Activated CD8-positive, alpha-beta memory T cell treated with anti-CD3 and anti-CD28 coated beads, Interleukin-2, amount 10 ng/mL, durations not matched to agents 7 days and 5 days (primary cell): ENCODE results near the gene ZNF326. TPM values are rescaled to one million over a fixed set of nuclear protein-coding genes. Genes with fewer than 3 reads are reported as not detected.
"Not testable (repeated sequence)": the region's sequence is repeated elsewhere in the genome, so short reads cannot be mapped to it uniquely, and the experiment has no call there.

Experiments used
- ATAC-seq: fragments of 150-1000 bp; cut with Tn5 transposase; one replicate; pipeline ENCODE4 v1.10.0; 2021; ENCODE audit warnings: moderate library complexity
- CTCF ChIA-PET: fragments of 350-600 bp; sonication (Branson Sonifier 250); formaldehyde crosslinking; loops from one replicate; lab custom pipeline; 2021; ENCODE audit warnings: antibody characterized with exemption; lab: Charles Lee
- DNase-seq: peaks from one replicate; pipeline ENCODE4 v3.0.0-alpha.2; 2020
- H3K27ac Mint-ChIP-seq: one replicate; pipeline ENCODE4 v1.8.0; 2021; ENCODE audit warnings: mild to moderate bottlenecking, mixed read lengths
- H3K27me3 Mint-ChIP-seq: one replicate; pipeline ENCODE4 v1.8.0; 2021; ENCODE audit warnings: mixed read lengths
- H3K36me3 Mint-ChIP-seq: one replicate; pipeline ENCODE4 v1.8.0; 2021; ENCODE audit warnings: mild to moderate bottlenecking, mixed read lengths
- H3K4me1 Mint-ChIP-seq: one replicate; pipeline ENCODE4 v1.8.0; 2021; ENCODE audit warnings: mixed read lengths
- H3K4me3 Mint-ChIP-seq: one replicate; pipeline ENCODE4 v1.8.0; 2021; ENCODE audit warnings: mild to moderate bottlenecking, moderate library complexity, mixed read lengths
- H3K9me3 Mint-ChIP-seq: one replicate; pipeline ENCODE4 v1.8.0; 2022; ENCODE audit warnings: low read depth, mixed read lengths
- total RNA-seq, 2 experiments: library from RNA; stranded (reverse); gene quantifications; one replicate each; pipeline ENCODE4 v1.2.3, GENCODE V29; 2021

Gene ZNF326
- total RNA-seq, 2 experiments from 2014 or later = 16.3 to 19.9 TPM

DNA sequence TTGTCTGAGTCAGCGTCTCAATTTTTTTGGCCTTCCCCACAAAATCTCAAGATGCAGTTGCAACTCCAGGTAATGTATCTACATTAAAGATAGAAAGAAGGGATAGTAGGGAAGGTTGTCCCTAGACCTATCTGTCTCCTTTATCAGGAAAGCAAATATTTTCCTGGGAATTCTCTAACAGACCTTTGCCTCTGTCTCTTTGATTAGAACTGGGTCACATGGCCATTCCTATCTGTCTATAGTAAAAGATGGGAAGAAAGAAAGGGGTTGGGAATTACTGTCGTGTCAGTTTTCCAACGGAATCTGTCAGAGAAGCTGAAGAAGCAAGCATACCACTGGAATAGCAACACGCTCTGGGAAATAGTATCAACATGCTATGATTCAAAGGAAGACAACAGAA lies 48.7 kb downstream of the ZNF326 start:
- DNase-seq = no peak
- H3K27ac Mint-ChIP-seq = no peak overlapping the region

DNA sequence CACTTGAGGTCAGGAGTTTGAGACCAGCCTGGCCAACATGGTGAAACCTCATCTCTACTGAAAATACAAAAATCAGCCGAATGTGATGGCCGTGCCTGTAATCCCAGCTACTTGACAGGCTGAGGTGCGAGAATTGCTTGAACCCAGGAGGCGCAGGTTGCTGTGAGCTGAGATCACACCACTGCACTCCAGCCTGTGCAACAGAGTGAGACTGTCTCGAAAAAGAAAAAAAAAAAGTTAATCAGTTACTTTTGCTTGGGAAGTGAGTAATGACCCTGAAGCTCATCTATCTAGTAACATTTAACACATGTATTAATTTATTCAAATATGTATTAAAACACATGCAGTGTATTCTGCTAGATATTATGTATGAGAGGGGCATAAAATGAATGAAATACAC lies 49.4 kb downstream of the ZNF326 start:
- CTCF ChIA-PET = no interaction called here
- peaks cover 17% of the 10 kb centered on the region for H3K27me3 Mint-ChIP-seq
- no peaks in the 10 kb centered on the region for H3K4me1 Mint-ChIP-seq
- no peak for DNase-seq
- ATAC-seq = no peak
- no peak overlapping the region for H3K27ac Mint-ChIP-seq
- no peak overlapping the region for H3K4me3 Mint-ChIP-seq
- no peaks in the 10 kb centered on the region for H3K9me3 Mint-ChIP-seq
- no peaks in the 10 kb centered on the region for H3K36me3 Mint-ChIP-seq

More for the DNA sequence above, 48.7 kb downstream of the ZNF326 start:
- CTCF ChIA-PET = no interaction called here
- Mint-ChIP-seq H3K4me1 (no peaks in the 10 kb centered on the region), H3K9me3 (no peaks in the 10 kb centered on the region), H3K27me3 (peaks cover 17% of the 10 kb centered on the region), H3K4me3 (no peak overlapping the region), H3K36me3 (no peaks in the 10 kb centered on the region)
- ATAC-seq = no peak

DNA sequence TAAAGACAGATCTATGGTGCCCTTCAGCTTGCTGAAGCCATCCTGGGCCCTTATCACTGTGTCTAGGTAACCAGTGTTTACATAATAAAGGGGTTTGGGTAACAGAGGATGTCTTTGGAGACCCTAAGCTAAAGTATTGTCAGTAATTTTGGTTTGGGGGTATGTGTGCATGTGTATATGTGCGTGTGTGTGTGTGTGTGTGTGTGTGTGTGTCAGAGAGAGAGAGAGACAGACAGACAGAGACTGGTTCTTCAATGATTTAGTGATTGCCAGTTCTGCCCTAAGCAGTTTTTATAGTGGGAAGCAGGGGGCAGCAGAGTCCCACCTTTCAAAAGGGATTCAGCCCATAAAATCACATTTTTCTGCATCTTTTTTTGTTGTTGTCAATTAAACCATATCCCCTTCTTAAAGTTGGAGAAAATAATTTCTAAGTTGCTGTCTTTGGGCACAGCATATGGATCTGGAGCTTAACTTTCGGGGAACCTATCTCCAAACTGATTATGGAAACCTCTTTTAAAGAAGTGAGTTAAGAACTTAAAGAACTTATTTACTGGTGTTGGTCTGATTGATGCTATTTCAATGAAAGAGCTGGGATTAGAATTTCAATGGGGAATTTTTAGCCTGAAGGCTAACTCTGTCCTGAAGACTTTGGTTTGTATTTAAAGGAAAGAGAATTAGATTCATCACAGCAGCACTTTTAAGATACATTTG lies 51.1 kb downstream of the ZNF326 start:
- peaks cover 17% of the 10 kb centered on the region for H3K27me3 Mint-ChIP-seq
- no peak overlapping the region for H3K27ac Mint-ChIP-seq
- no peaks in the 10 kb centered on the region for H3K4me1 Mint-ChIP-seq
- no peaks in the 10 kb centered on the region for H3K36me3 Mint-ChIP-seq
- DNase-seq (no peak), ATAC-seq (no peak)
- CTCF ChIA-PET = interaction anchor here (0.7 to 1.6 kb wide), 3 partner anchors 9 to 69 kb away, joined by 3 to 4 read pairs (median 3); no protein-coding TSS in a partner anchor
- no peaks in the 10 kb centered on the region for H3K9me3 Mint-ChIP-seq
- no peak overlapping the region for H3K4me3 Mint-ChIP-seq

DNA sequence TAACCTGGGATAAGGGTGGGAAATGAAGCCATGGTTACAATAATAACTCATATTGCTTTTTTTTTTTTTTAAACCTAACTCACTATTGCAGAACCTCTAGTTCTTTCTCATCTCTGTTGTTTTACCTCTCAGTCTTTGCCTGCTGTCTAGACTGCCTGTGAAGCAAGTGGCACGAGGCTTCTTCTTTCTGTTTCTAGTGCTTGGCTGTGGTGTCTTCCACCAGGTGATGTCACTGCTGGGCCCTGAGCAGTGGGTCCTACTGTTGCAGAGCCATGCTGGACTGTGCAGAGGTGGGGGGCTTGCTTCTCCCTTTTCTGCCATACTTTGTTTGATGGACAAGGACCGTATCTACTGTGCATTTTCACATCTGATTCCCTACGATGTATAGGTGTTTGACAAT lies 51.7 kb downstream of the ZNF326 start:
- CTCF ChIA-PET = interaction anchor here (0.7 to 1.6 kb wide), 3 partner anchors 9 to 68 kb away, joined by 3 to 4 read pairs (median 3); no protein-coding TSS in a partner anchor
- H3K36me3 Mint-ChIP-seq = no peaks in the 10 kb centered on the region
- ATAC-seq = no peak

DNA sequence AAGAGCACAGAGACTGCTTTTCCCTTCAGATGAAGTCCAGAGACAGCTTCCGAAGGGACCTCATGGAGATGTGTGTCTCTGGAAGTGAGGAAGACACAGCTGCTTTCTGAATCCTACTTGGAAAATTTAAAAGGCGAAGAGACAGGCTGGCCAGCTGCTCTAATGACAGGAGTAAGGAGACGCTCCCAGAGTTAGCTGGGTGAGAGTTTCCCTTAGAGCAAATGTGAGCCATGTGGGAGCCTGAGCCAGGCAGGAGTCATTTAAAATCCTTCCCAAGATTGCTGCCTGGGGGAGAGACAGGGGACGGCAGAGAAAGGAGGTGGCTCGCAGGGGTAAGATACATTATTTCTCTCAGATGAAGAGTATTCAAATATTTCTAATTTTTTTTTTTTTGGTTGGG lies 53.1 kb downstream of the ZNF326 start:
- CTCF ChIA-PET = no interaction called here
- DNase-seq (no peak), ATAC-seq (no peak)
- Mint-ChIP-seq H3K27ac (no peak overlapping the region), H3K4me1 (no peaks in the 10 kb centered on the region), H3K36me3 (no peaks in the 10 kb centered on the region), H3K9me3 (no peaks in the 10 kb centered on the region), H3K27me3 (peaks cover 25% of the 10 kb centered on the region), H3K4me3 (no peak overlapping the region)

More for the DNA sequence above, 51.7 kb downstream of the ZNF326 start:
- no peak for DNase-seq
- H3K4me1 Mint-ChIP-seq = no peaks in the 10 kb centered on the region
- no peak overlapping the region for H3K4me3 Mint-ChIP-seq
- no peak overlapping the region for H3K27ac Mint-ChIP-seq
- H3K27me3 Mint-ChIP-seq = peaks cover 23% of the 10 kb centered on the region
- H3K9me3 Mint-ChIP-seq = no peaks in the 10 kb centered on the region

DNA sequence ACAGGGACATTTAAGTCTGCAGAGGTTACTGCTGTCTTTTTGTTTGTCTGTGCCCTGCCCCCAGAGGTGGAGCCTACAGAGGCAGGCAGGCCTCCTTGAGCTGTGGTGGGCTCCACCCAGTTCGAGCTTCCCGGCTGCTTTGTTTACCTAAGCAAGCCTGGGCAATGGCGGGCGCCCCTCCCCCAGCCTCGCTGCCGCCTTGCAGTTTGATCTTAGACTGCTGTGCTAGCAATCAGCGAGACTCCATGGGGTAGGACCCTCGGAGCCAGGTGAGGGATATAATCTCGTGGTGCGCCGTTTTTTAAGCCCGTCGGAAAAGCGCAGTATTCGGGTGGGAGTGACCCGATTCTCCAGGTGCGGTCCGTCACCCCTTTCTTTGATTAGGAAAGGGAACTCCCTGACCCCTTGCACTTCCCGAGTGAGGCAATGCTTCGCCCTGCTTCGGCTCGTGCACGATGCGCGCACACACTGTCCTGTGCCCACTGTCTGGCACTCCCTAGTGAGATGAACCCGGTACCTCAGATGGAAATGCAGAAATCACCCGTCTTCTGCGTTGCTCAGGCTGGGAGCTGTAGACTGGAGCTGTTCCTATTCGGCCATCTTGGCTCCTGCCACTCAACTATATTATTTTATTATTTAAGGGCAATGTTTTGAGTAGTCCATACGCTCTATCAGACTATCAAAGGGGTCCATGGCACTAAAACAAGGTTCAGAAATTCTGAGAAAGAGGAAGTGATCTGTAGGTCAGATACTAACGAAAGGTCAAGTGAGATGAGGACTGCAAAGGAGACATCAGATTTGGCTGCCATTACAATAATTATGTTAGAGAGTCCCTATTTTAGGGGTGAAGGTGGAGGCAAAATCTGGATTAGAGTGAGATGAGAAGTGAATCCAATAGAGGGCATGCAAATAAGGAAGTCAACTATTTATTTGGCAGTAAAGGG lies 68.1 kb downstream of the ZNF326 start:
- H3K27ac Mint-ChIP-seq, CTCF ChIA-PET, ATAC-seq, H3K4me3 Mint-ChIP-seq, H3K9me3 Mint-ChIP-seq, H3K4me1 Mint-ChIP-seq, DNase-seq, H3K36me3 Mint-ChIP-seq: not testable (repeated sequence)
- H3K27me3 Mint-ChIP-seq = peaks cover 14% of the 10 kb centered on the region

DNA sequence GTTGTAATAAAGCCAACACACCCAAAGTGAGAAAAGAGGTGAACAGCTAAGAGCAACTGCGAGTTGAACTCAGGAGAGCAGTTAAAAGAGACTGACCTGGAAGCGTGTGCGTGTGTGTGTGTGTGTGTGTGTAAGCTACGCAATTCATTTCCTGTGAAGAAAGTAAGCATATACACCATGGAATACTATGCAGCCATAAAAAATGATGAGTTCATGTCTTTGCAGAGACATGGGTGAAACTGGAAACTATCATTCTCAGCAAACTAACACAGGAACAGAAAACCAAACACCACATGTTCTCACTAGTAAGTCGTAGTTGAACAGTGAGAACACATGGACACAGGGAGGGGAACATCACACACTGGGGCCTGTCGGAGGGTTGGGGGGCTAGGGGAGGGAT lies 69.2 kb downstream of the ZNF326 start:
- H3K4me1 Mint-ChIP-seq, H3K9me3 Mint-ChIP-seq, ATAC-seq, H3K36me3 Mint-ChIP-seq, H3K4me3 Mint-ChIP-seq, H3K27ac Mint-ChIP-seq, DNase-seq, CTCF ChIA-PET: not testable (repeated sequence)
- H3K27me3 Mint-ChIP-seq = peaks cover 14% of the 10 kb centered on the region

DNA sequence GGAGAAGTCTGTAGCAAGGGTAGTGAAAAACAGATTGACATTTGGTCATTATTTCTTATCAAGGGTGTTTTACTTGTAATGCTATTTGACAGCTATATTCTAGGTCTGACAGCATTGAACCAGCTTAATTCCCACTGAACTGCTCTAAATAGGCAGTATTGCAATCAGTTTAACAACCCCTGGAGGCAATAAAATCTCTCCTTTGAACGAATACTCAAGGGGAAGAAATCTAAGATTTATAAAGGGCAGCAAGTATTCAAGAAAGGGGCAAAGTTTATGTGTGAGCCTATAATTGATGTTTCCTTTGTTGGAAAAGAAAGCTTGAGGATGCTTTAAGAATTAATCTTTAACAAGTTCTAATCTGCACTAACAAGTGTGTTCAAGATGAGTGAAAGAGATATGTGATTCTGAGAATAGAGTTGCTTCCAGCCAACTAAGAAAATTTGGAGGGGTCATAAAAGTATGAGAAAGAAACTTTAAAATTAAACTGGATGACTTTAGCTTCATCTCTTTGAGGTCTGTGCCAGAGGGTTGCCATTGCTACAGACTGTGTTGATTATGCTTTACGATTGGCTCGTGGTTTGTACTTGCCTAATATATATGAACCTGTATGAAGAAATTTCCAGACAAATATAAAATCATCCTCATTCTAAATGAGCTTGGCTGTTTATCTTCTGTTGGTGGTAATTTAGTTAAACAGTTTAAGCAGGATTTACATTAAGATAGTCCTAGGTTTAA lies 72.5 kb downstream of the ZNF326 start:
- ATAC-seq (no peak), DNase-seq (no peak)
- Mint-ChIP-seq H3K4me1 (no peaks in the 10 kb centered on the region), H3K27me3 (peaks cover 16% of the 10 kb centered on the region), H3K9me3 (peaks cover 7% of the 10 kb centered on the region), H3K4me3 (no peak overlapping the region), H3K36me3 (no peaks in the 10 kb centered on the region), H3K27ac (no peak overlapping the region)
- CTCF ChIA-PET = interaction anchor here (0.5 kb wide), 1 partner anchor 21 kb away, joined by 3 read pairs; no protein-coding TSS in a partner anchor

DNA sequence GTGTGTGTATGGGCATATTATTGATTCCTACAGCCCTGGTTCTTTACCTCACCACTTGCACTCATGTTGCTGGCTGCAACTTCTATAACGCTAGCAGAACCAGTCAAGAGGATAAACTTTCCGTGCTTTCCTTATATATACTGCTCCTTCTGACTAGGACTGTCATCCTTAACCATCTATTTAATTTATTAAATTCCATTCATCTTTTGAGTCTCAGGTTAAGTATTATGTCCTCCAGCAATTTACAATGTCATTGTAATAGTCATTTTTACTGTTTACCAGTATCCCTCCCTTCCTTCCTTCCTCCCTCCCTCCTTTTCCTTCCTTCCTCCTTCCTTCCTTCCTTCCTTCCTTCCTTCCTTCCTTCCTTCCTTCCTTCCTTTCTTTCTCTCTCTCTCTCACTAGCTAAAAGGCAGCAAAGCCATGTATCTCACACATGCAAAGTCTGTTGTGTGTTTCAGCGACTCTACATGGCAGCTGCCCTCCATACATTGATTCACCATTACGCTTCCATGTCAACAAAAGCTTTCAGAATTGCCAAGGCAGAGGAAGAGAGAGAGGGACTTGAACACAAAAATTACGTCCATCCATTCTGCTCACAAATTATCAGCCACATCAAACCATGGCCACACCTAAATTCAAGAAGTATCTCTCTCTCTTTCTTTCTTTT lies 73.8 kb downstream of the ZNF326 start:
- peaks cover 19% of the 10 kb centered on the region for H3K27me3 Mint-ChIP-seq
- no peaks in the 10 kb centered on the region for H3K4me1 Mint-ChIP-seq
- H3K27ac Mint-ChIP-seq = no peak overlapping the region
- peaks cover 2% of the 10 kb centered on the region for H3K9me3 Mint-ChIP-seq
- ATAC-seq = no peak
- no peak for DNase-seq
- CTCF ChIA-PET = no interaction called here
- H3K4me3 Mint-ChIP-seq = no peak overlapping the region
- no peaks in the 10 kb centered on the region for H3K36me3 Mint-ChIP-seq

DNA sequence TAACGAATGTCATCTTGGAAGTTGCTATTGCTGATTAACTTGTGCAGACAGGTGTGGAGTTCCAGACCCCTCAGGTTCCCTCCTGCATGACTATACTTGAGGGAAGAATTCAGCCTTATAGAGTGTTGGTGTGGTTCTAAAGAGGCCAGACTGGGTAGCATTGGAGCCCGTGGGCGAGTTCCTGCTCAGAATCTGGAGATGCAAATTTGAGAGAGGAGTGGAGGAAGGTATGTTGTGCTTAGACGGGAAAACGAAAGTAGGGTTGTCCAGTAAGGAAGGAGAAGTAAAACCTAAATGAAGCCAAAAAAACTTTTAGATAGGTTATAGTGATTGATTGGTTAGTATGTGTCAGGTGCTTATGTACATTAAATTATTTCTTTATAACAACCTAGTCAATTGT lies 79.2 kb downstream of the ZNF326 start:
- Mint-ChIP-seq H3K27ac (no peak overlapping the region), H3K4me3 (no peak overlapping the region), H3K4me1 (no peaks in the 10 kb centered on the region), H3K9me3 (no peaks in the 10 kb centered on the region), H3K27me3 (peaks cover 6% of the 10 kb centered on the region), H3K36me3 (no peaks in the 10 kb centered on the region)
- ATAC-seq (no peak), DNase-seq (no peak)
- CTCF ChIA-PET = no interaction called here

DNA sequence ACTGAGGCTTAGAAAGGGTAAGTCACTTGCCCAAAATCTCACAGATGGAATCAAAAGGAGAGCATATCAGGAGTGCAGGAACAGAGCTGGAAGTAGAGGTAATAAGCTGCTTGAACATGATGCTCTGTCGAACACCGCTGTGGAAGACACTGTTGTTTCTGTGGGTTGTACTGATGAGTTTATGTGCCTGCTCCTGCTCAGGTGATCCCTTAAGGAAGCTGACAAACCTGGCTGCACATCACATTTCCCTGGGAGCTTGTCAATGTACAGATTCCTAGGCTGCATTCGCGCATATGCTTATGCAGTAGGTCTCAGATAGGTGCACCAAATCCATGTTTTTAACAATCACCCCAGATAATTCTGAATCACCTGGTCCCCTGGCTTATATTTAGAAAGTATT lies 79.7 kb downstream of the ZNF326 start:
- H3K27ac Mint-ChIP-seq = no peak overlapping the region
- H3K36me3 Mint-ChIP-seq = no peaks in the 10 kb centered on the region
- H3K4me3 Mint-ChIP-seq = no peak overlapping the region
- DNase-seq (no peak), ATAC-seq (no peak)
- H3K9me3 Mint-ChIP-seq = no peaks in the 10 kb centered on the region
- peaks cover 6% of the 10 kb centered on the region for H3K27me3 Mint-ChIP-seq
- CTCF ChIA-PET = no interaction called here
- no peaks in the 10 kb centered on the region for H3K4me1 Mint-ChIP-seq

DNA sequence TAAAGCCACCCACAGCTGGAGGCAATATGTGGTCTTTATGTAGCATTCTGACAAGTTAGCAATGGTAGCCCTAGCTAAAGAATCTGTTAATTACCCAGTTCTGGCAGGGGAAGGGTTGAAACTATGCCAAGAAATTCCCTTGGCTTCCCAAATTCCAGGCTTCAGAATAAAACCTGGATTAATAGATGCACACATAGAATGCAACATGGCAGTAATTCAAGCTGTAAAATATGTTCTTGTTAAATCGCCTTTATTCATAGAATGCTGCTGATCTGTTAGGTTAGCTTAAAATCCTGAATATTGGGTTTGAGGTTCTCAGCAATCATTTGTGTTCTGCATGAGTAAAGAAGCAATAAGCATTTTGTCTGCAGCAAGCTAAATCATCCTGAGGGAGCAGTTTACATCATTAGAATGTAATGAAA lies 80.1 kb downstream of the ZNF326 start:
- no peaks in the 10 kb centered on the region for H3K9me3 Mint-ChIP-seq
- CTCF ChIA-PET = no interaction called here
- no peak overlapping the region for H3K4me3 Mint-ChIP-seq
- no peak overlapping the region for H3K27ac Mint-ChIP-seq
- ATAC-seq (no peak), DNase-seq (no peak)
- no peaks in the 10 kb centered on the region for H3K4me1 Mint-ChIP-seq
- peaks cover 6% of the 10 kb centered on the region for H3K27me3 Mint-ChIP-seq
- H3K36me3 Mint-ChIP-seq = no peaks in the 10 kb centered on the region

DNA sequence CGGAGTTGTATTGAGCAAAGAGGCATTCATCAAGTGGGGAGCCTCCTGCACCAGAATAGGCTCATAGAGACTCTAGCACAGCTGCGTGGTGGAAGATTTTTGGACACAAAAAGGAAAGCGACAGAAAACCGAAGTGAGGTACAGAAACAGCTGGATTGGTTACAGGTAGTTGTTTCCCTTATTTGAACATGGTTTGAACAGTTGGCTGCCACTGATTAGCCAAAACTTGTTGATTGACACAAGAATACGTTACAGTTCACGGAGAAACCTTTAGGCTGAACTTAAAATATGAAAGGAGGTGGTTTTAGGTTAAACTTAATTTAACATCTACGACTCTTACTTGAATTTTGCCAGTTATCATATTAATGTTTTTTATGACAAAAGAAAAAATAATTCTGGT lies 89.1 kb downstream of the ZNF326 start:
- Mint-ChIP-seq H3K4me3 (no peak overlapping the region), H3K27ac (no peak overlapping the region), H3K36me3 (no peaks in the 10 kb centered on the region), H3K4me1 (no peaks in the 10 kb centered on the region), H3K27me3 (peaks cover 29% of the 10 kb centered on the region), H3K9me3 (no peaks in the 10 kb centered on the region)
- CTCF ChIA-PET = no interaction called here
- ATAC-seq = no peak
- no peak for DNase-seq
